Liver (tissue), 9 donors: ENCODE data around the gene NOS1AP. TPM values are rescaled to one million over a fixed set of nuclear protein-coding genes. Genes with fewer than 3 reads are reported as not detected.

Source experiments
- DNase-seq: peaks from one replicate; pipeline ENCODE4 v3.0.0-alpha.2; 2017; ENCODE audit warnings: low spot score
- H3K27ac ChIP-seq, 2 donors: one replicate each; pipeline ENCODE4 v1.7.0; 2013; ENCODE audit warnings: inconsistent platforms in 2 of 2, low read length in 2 of 2, control low read depth in 1 of 2, low read depth in 1 of 2, mild to moderate bottlenecking in 1 of 2
- H3K27me3 ChIP-seq, 4 donors: one replicate each; pipeline versions ENCODE4 v1.6.1 to v1.7.0; 2013; ENCODE audit warnings: low read length in 3 of 4, inconsistent platforms in 1 of 4, mild to moderate bottlenecking in 1 of 4, moderate library complexity in 1 of 4; ENCODE audit not compliant: control insufficient read depth in 4 of 4, insufficient read depth in 4 of 4
- H3K36me3 ChIP-seq, 4 donors: one replicate each; pipeline versions ENCODE4 v1.6.1 to v1.7.0; 2013; ENCODE audit warnings: low read length in 3 of 4, mild to moderate bottlenecking in 3 of 4, low read depth in 1 of 4, moderate library complexity in 1 of 4; ENCODE audit not compliant: control insufficient read depth in 4 of 4, insufficient read depth in 3 of 4
- H3K4me1 ChIP-seq, 4 donors: one replicate each; pipeline versions ENCODE4 v1.6.1 to v1.7.0; 2013; ENCODE audit warnings: low read length in 3 of 4, mild to moderate bottlenecking in 3 of 4, moderate library complexity in 1 of 4; ENCODE audit not compliant: control insufficient read depth in 4 of 4, insufficient read depth in 4 of 4
- H3K4me3 ChIP-seq, 3 donors: one replicate each; pipeline versions ENCODE4 v1.6.1 to v1.7.0; 2013; ENCODE audit warnings: low read length in 3 of 3, control low read depth in 1 of 3, low read depth in 1 of 3, mild to moderate bottlenecking in 1 of 3
- H3K9ac ChIP-seq, 2 donors: one replicate each; pipeline ENCODE4 v1.7.0; 2013; ENCODE audit warnings: low read length in 2 of 2, mild to moderate bottlenecking in 2 of 2, moderate library complexity in 2 of 2, control low read depth in 1 of 2, low read depth in 1 of 2
- H3K9me3 ChIP-seq, 4 donors: one replicate each; pipeline versions ENCODE4 v1.6.1 to v1.7.0; 2013; ENCODE audit warnings: low read length in 3 of 4; ENCODE audit not compliant: control insufficient read depth in 4 of 4
- EGR1 ChIP-seq, 2 donors: IDR thresholded peaks; 2 replicates each; pipeline ENCODE4 v1.6.1; 2016 to 2018; ENCODE audit warnings: antibody characterized with exemption in 2 of 2, low read depth in 2 of 2
- GABPA ChIP-seq, 2 donors: IDR thresholded peaks in 1 of 2; conservative IDR thresholded peaks in 1 of 2; 2 replicates each; pipeline ENCODE4 v1.6.1; 2016; ENCODE audit warnings: antibody characterized with exemption in 2 of 2, mild to moderate bottlenecking in 1 of 2, moderate library complexity in 1 of 2
- HNF4A ChIP-seq, 2 donors: conservative IDR thresholded peaks; 2 replicates each; pipeline ENCODE4 v1.6.1; 2016; ENCODE audit warnings: antibody characterized with exemption in 2 of 2, mild to moderate bottlenecking in 2 of 2
- HNF4G ChIP-seq: IDR thresholded peaks from 2 replicates; pipeline ENCODE4 v1.6.1; 2016; ENCODE audit warnings: antibody characterized with exemption
- JUND ChIP-seq, 2 donors: IDR thresholded peaks; 2 replicates each; pipeline ENCODE4 v1.6.1; 2016; ENCODE audit warnings: antibody characterized with exemption in 2 of 2
- RAD21 ChIP-seq, 2 donors: IDR thresholded peaks; 2 replicates each; pipeline ENCODE4 v1.6.1; 2016; ENCODE audit warnings: antibody characterized with exemption in 2 of 2, mild to moderate bottlenecking in 2 of 2
- RXRA ChIP-seq, 2 donors: IDR thresholded peaks; 2 replicates each; pipeline ENCODE4 v1.6.1; 2017 to 2018; ENCODE audit warnings: antibody characterized with exemption in 2 of 2, mild to moderate bottlenecking in 1 of 2
- YY1 ChIP-seq: IDR thresholded peaks from 2 replicates; pipeline ENCODE4 v1.6.1; 2016; ENCODE audit warnings: antibody characterized with exemption, mild to moderate bottlenecking
- WGBS: extraction: QIAGEN DNeasy Blood & Tissue Kit; methylation state at CpG from one replicate; pipeline ENCODE4 v1.1.7; 2013; 5-methylcytosine and 5-hydroxymethylcytosine counted together
- polyA plus RNA-seq, 2 donors: library from polyadenylated mRNA; stranded (reverse) in 1 of 2; unstranded in 1 of 2; fragments of 200-250 nt in 1 of 2; fragments of >200 nt in 1 of 2; fragmentation: Nextera tagmentation in 1 of 2; extraction: Ambion mirVana in 1 of 2; gene quantifications; one replicate each; pipeline versions ENCODE4 v1.2.1 to v1.2.3, GENCODE V29; 2013 to 2015
- total RNA-seq, 2 donors: library from RNA; depleted of rRNA; stranded (reverse); fragments of >200 nt; gene quantifications; one replicate each; pipeline ENCODE4 v1.2.3, GENCODE V29; 2014
- TF ChIP-seq, protein P1 (sequence below): IDR thresholded peaks from 2 replicates; pipeline ENCODE4 v1.6.1; 2016; ENCODE audit warnings: antibody characterized with exemption
- TF ChIP-seq, protein P2 (sequence below): fragments of 150-350 bp; IDR thresholded peaks from 2 replicates; pipeline ENCODE4 v1.5.1; 2017; ENCODE audit warnings: improper control_type of control experiment, low read depth, low read length; ENCODE audit not compliant: missing input control
- TF ChIP-seq, protein P3 (sequence below): IDR thresholded peaks from 2 replicates; pipeline ENCODE4 v1.6.1; 2016; ENCODE audit warnings: antibody characterized with exemption, mild to moderate bottlenecking
- TF ChIP-seq, protein P4 (sequence below): IDR thresholded peaks from 2 replicates; pipeline ENCODE4 v1.6.1; 2016; ENCODE audit warnings: antibody characterized with exemption
- donor health status: healthy.
- donor health status: healthy.
- donor health status: healthy.
- donor health status: healthy.
- donor health status: healthy.

NOS1AP gene
- total and polyA plus RNA-seq, 4 donors: 1.4 to 13.0 (median 4.5) TPM

DNA sequence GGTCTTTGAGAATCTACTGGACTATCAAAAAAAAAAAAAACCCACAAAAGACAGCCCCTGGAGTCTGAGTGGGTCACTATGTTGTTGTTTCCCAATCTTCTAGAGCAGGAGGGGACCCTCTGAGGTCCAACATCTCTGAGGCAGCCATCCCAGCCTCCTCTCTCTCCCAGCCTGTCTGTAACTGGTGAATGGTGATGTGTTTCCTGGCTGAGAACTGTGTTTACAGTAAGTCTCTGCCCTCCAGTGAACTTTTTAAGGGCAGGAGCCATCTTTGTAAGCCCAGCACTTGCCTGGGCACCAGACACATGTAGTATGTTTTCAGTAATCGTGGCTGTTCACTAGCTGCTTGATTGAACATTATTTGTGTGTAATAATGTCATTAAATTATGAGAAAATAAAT is 221.5 kb downstream of the NOS1AP start:
- no peak overlapping the region for H3K9ac ChIP-seq
- peaks cover 0 to 3% (median 0%) of the 10 kb centered on the region in 4 donors for H3K4me1 ChIP-seq
- no peak overlapping the region for H3K27ac ChIP-seq
- DNase-seq: no peak
- H3K27me3 ChIP-seq: no peaks in the 10 kb centered on the region
- H3K36me3 ChIP-seq: no peaks in the 10 kb centered on the region
- TF ChIP-seq, protein P1, sequence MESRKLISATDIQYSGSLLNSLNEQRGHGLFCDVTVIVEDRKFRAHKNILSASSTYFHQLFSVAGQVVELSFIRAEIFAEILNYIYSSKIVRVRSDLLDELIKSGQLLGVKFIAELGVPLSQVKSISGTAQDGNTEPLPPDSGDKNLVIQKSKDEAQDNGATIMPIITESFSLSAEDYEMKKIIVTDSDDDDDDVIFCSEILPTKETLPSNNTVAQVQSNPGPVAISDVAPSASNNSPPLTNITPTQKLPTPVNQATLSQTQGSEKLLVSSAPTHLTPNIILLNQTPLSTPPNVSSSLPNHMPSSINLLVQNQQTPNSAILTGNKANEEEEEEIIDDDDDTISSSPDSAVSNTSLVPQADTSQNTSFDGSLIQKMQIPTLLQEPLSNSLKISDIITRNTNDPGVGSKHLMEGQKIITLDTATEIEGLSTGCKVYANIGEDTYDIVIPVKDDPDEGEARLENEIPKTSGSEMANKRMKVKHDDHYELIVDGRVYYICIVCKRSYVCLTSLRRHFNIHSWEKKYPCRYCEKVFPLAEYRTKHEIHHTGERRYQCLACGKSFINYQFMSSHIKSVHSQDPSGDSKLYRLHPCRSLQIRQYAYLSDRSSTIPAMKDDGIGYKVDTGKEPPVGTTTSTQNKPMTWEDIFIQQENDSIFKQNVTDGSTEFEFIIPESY: no peak
- TF ChIP-seq EGR1 (IDR thresholded peaks at IDR 0.05; ENCODE audit: low read depth in 2 of 2) (no peak), HNF4G (no peak), RAD21 (IDR thresholded peaks at IDR 0.05) (no peak), YY1 (no peak), GABPA (IDR thresholded peaks at IDR 0.05 in 1 of 2, conservative IDR thresholded peaks at IDR 0.05 in 1 of 2) (no peak), HNF4A (conservative IDR thresholded peaks at IDR 0.05) (no peak), JUND (IDR thresholded peaks at IDR 0.05) (no peak)
- TF ChIP-seq, protein P2, sequence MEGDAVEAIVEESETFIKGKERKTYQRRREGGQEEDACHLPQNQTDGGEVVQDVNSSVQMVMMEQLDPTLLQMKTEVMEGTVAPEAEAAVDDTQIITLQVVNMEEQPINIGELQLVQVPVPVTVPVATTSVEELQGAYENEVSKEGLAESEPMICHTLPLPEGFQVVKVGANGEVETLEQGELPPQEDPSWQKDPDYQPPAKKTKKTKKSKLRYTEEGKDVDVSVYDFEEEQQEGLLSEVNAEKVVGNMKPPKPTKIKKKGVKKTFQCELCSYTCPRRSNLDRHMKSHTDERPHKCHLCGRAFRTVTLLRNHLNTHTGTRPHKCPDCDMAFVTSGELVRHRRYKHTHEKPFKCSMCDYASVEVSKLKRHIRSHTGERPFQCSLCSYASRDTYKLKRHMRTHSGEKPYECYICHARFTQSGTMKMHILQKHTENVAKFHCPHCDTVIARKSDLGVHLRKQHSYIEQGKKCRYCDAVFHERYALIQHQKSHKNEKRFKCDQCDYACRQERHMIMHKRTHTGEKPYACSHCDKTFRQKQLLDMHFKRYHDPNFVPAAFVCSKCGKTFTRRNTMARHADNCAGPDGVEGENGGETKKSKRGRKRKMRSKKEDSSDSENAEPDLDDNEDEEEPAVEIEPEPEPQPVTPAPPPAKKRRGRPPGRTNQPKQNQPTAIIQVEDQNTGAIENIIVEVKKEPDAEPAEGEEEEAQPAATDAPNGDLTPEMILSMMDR: no peak
- TF ChIP-seq, protein P3, sequence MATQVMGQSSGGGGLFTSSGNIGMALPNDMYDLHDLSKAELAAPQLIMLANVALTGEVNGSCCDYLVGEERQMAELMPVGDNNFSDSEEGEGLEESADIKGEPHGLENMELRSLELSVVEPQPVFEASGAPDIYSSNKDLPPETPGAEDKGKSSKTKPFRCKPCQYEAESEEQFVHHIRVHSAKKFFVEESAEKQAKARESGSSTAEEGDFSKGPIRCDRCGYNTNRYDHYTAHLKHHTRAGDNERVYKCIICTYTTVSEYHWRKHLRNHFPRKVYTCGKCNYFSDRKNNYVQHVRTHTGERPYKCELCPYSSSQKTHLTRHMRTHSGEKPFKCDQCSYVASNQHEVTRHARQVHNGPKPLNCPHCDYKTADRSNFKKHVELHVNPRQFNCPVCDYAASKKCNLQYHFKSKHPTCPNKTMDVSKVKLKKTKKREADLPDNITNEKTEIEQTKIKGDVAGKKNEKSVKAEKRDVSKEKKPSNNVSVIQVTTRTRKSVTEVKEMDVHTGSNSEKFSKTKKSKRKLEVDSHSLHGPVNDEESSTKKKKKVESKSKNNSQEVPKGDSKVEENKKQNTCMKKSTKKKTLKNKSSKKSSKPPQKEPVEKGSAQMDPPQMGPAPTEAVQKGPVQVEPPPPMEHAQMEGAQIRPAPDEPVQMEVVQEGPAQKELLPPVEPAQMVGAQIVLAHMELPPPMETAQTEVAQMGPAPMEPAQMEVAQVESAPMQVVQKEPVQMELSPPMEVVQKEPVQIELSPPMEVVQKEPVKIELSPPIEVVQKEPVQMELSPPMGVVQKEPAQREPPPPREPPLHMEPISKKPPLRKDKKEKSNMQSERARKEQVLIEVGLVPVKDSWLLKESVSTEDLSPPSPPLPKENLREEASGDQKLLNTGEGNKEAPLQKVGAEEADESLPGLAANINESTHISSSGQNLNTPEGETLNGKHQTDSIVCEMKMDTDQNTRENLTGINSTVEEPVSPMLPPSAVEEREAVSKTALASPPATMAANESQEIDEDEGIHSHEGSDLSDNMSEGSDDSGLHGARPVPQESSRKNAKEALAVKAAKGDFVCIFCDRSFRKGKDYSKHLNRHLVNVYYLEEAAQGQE: no peak
- no peaks in the 10 kb centered on the region for H3K9me3 ChIP-seq
- no peak overlapping the region for H3K4me3 ChIP-seq
- 88% methylated on average over 1 of the region's 1 CpG for WGBS

DNA sequence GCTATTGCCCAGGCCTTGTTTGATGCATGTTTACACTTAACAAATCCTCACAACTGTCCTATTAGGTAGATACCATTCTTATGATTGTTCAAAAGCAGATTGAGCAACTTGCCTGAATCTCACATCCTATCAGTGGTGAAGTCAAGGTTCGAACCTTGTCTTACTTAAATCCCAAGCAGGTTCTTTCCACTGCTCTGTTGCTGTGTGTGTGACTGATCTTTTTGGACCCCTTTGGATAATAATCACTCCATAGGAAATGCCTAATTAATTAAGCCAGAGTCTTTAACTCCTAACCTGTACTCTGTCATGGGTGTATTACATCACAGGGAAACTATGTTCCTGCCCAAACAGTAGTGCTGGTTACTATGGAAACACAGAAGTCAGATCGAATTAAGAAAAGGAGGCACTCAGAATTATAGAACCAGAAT is 222.9 kb downstream of the NOS1AP start:
- H3K9ac ChIP-seq: no peak overlapping the region
- no peaks in the 10 kb centered on the region for H3K9me3 ChIP-seq
- TF ChIP-seq, protein P2: no peak
- TF ChIP-seq GABPA (IDR thresholded peaks at IDR 0.05 in 1 of 2, conservative IDR thresholded peaks at IDR 0.05 in 1 of 2) (no peak), RXRA (IDR thresholded peaks at IDR 0.05) (no peak), RAD21 (IDR thresholded peaks at IDR 0.05) (no peak)
- TF ChIP-seq, protein P4, sequence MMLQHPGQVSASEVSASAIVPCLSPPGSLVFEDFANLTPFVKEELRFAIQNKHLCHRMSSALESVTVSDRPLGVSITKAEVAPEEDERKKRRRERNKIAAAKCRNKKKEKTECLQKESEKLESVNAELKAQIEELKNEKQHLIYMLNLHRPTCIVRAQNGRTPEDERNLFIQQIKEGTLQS: no peak
- no peaks in the 10 kb centered on the region for H3K27me3 ChIP-seq
- H3K36me3 ChIP-seq: no peaks in the 10 kb centered on the region
- H3K4me1 ChIP-seq: peaks cover 0 to 3% (median 0%) of the 10 kb centered on the region in 4 donors
- no peak overlapping the region for H3K4me3 ChIP-seq
- DNase-seq: no peak
- WGBS: 74% methylated on average over 2 of the region's 2 CpGs
- H3K27ac ChIP-seq: no peak overlapping the region
